ENCODE data around the gene DCLRE1A.

The DCLRE1A gene

GRCh38 chr10:113865901-113866300, 12.0 kb upstream of the DCLRE1A start:
- H3K9ac ChIP-seq, result no peak overlapping the region
- H2AFZ ChIP-seq, result no peak overlapping the region
- peaks cover 2% of the 10 kb centered on the region for H3K79me2 ChIP-seq
- TF ChIP-seq CTCF (IDR thresholded peaks at IDR 0.05), result no peak
- H3K4me1 ChIP-seq, result no peaks in the 10 kb centered on the region
- H3K36me3 ChIP-seq (ENCODE audit: control insufficient read depth, insufficient read depth, low read length), result no peaks in the 10 kb centered on the region
- no peaks in the 10 kb centered on the region for H3K27me3 ChIP-seq (ENCODE audit: control insufficient read depth, insufficient read depth, low read length)
- H3K4me2 ChIP-seq (ENCODE audit: low read length), result no peak overlapping the region
- H3K4me3 ChIP-seq (ENCODE audit: low read depth, low read length), result no peak overlapping the region
- H3K9me3 ChIP-seq (ENCODE audit: control insufficient read depth, low read length), result no peaks in the 10 kb centered on the region
- no peak overlapping the region for H3K27ac ChIP-seq

- no peak for TF ChIP-seq CTCF (IDR thresholded peaks at IDR 0.05)
- Histone ChIP-seq H3K4me3 (ENCODE audit: low read depth, low read length) (no peak overlapping the region), H3K27me3 (ENCODE audit: control insufficient read depth, insufficient read depth, low read length) (no peaks in the 10 kb centered on the region), H3K4me2 (ENCODE audit: low read length) (no peak overlapping the region), H3K27ac (no peak overlapping the region), H3K79me2 (peaks cover 11% of the 10 kb centered on the region), H2AFZ (no peak overlapping the region), H3K9ac (no peak overlapping the region), H3K9me3 (ENCODE audit: control insufficient read depth, low read length) (no peaks in the 10 kb centered on the region), H3K36me3 (ENCODE audit: control insufficient read depth, insufficient read depth, low read length) (no peaks in the 10 kb centered on the region), H3K4me1 (peaks cover 5% of the 10 kb centered on the region)
These were observed 5.4 kb upstream of the DCLRE1A start for GRCh38 chr10:113859261-113859660.

- TF ChIP-seq CTCF (IDR thresholded peaks at IDR 0.05), result no peak
- no peaks in the 10 kb centered on the region for H3K9me3 ChIP-seq (ENCODE audit: control insufficient read depth, low read length)
- H3K4me3 ChIP-seq (ENCODE audit: low read depth, low read length), result no peak overlapping the region
- no peak overlapping the region for H2AFZ ChIP-seq
- H3K4me1 ChIP-seq, result peaks cover 6% of the 10 kb centered on the region
- no peak overlapping the region for H3K27ac ChIP-seq
- no peak overlapping the region for H3K9ac ChIP-seq
- no peaks in the 10 kb centered on the region for H3K36me3 ChIP-seq (ENCODE audit: control insufficient read depth, insufficient read depth, low read length)
- no peaks in the 10 kb centered on the region for H3K27me3 ChIP-seq (ENCODE audit: control insufficient read depth, insufficient read depth, low read length)
- H3K4me2 ChIP-seq (ENCODE audit: low read length), result no peak overlapping the region
- H3K79me2 ChIP-seq, result peaks cover 12% of the 10 kb centered on the region
These were observed 4.7 kb upstream of the DCLRE1A start for GRCh38 chr10:113858541-113858940.

- H2AFZ ChIP-seq, result no peak overlapping the region
- no peaks in the 10 kb centered on the region for H3K27me3 ChIP-seq (ENCODE audit: control insufficient read depth, insufficient read depth, low read length)
- peaks cover 12% of the 10 kb centered on the region for H3K4me1 ChIP-seq
- no peak overlapping the region for H3K9ac ChIP-seq
- no peak for TF ChIP-seq CTCF (IDR thresholded peaks at IDR 0.05)
- H3K27ac ChIP-seq, result no peak overlapping the region
- no peaks in the 10 kb centered on the region for H3K36me3 ChIP-seq (ENCODE audit: control insufficient read depth, insufficient read depth, low read length)
- H3K9me3 ChIP-seq (ENCODE audit: control insufficient read depth, low read length), result no peaks in the 10 kb centered on the region
- no peak overlapping the region for H3K4me2 ChIP-seq (ENCODE audit: low read length)
- no peak overlapping the region for H3K4me3 ChIP-seq (ENCODE audit: low read depth, low read length)
- H3K79me2 ChIP-seq, result peaks cover 16% of the 10 kb centered on the region
These were observed 3.3 kb upstream of the DCLRE1A start for GRCh38 chr10:113857210-113857609.

- Histone ChIP-seq H3K9ac (no peak overlapping the region), H3K27me3 (ENCODE audit: control insufficient read depth, insufficient read depth, low read length) (no peaks in the 10 kb centered on the region)
- no peak for TF ChIP-seq CTCF (IDR thresholded peaks at IDR 0.05)
These were observed 2.7 kb upstream of the DCLRE1A start for GRCh38 chr10:113856563-113856962.

More at GRCh38 chr10:113856563-113856962, 2.7 kb upstream of the DCLRE1A start:
- H3K4me2 ChIP-seq (ENCODE audit: low read length), result peak overlapping the region; percentile 71
- H2AFZ ChIP-seq, result no peak overlapping the region
- no peak overlapping the region for H3K27ac ChIP-seq
- H3K79me2 ChIP-seq, result peaks cover 16% of the 10 kb centered on the region
- no peaks in the 10 kb centered on the region for H3K36me3 ChIP-seq (ENCODE audit: control insufficient read depth, insufficient read depth, low read length)
- no peaks in the 10 kb centered on the region for H3K9me3 ChIP-seq (ENCODE audit: control insufficient read depth, low read length)
- H3K4me3 ChIP-seq (ENCODE audit: low read depth, low read length), result no peak overlapping the region
- H3K4me1 ChIP-seq, result peaks cover 12% of the 10 kb centered on the region

All from parathyroid adenoma (tissue), 2 donors.